HG02763 (cell line): Measurements from ENCODE around the gene SIM2.

Experiments
- ATAC-seq: cut with Tn5 transposase; IDR thresholded peaks from one replicate; pipeline ENCODE4 v1.9.1; 2021; ENCODE audit warnings: mild to moderate bottlenecking, moderate library complexity; ENCODE audit not compliant: unreplicated experiment

The SIM2 gene

DNA sequence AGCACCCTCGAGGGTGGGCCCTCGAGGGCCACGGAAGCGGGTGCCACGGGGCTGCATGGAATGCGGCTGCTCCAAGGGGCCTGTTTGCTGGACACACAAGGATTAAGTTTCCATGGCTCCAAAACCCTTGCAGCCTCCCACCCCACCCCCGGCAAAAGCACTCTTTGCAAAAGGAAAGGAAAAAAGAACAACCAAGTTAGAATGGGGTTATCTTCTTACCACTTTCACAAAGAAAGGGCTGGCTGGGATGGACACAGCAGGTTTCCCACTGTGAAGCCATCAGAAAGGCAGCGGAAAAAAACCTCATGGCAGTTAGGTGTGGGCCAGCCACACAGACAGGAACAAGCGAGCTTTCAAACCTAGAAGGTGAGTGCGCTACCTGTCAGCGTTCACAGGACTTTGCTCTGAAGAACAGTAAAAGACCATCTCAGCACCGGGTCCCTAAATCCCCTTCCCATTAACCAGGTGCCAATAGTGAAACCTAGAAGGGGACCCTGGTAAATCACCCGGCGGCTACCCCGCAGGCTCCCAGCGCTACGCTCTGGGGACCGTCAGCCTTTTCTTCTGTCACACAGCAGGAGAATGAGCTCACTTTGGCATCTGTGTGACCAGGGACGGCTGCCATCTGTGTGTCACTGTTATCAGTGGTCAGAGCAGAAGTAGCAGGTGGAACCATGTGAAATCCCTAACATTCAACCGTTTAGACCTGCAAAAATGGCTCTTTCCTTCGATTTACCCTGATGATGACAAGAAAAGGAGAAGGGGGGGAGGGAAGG is 93.0 kb downstream of the SIM2 start:
- ATAC-seq = no peak

DNA sequence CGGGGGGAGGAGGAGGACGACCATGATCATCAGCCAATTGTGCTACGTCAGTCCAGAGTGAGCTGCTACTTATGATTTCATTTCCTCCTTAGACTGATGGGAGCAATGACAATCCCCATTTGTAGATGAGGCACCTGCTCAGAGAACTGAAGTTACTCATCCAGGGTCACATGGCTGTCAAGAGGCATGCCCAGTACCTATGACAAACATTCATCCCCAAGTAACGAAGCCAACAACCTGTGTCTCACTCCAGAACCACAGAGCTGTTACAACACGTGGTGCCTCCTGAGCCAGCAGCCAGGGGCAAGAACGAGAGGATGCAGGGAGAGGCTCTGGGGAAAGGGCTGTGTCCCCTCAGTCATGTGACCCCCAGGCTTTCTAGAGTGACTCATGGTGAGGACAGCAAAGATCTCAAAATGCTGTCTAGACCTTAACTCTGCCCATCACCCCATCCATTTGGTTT is 93.6 kb downstream of the SIM2 start:
- no peak for ATAC-seq

GRCh38 chr21:36796070-36796469 is 97.2 kb downstream of the SIM2 start:
- ATAC-seq = no peak

GRCh38 chr21:36798491-36798890 is 99.6 kb downstream of the SIM2 start:
- no peak for ATAC-seq
